SIG-M5 treated with dmso at 0.1 percent for 504 hours (cell line): Measurements from ENCODE around the gene CEP19.
"Not testable (repeated sequence)": the region's sequence is repeated elsewhere in the genome, so short reads cannot be mapped to it uniquely, and the experiment has no call there.

Source experiments
- DNase-seq: peaks from one replicate; lab custom pipeline; 2025; ENCODE audit not compliant: unreplicated experiment; lab: John Stamatoyannopoulos, UW

Gene CEP19, protein sequence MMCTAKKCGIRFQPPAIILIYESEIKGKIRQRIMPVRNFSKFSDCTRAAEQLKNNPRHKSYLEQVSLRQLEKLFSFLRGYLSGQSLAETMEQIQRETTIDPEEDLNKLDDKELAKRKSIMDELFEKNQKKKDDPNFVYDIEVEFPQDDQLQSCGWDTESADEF

GRCh38 chr3:196711838-196712513 is at the start of gene CEP19, which contains the start of gene PIGX:
CEP19 (minus strand) TSS chr3:196712250; CDS start chr3:196708657, 3,593 bp downstream.
PIGX (plus strand) TSS chr3:196712377.
- peak; percentile 85 for DNase-seq

DNA sequence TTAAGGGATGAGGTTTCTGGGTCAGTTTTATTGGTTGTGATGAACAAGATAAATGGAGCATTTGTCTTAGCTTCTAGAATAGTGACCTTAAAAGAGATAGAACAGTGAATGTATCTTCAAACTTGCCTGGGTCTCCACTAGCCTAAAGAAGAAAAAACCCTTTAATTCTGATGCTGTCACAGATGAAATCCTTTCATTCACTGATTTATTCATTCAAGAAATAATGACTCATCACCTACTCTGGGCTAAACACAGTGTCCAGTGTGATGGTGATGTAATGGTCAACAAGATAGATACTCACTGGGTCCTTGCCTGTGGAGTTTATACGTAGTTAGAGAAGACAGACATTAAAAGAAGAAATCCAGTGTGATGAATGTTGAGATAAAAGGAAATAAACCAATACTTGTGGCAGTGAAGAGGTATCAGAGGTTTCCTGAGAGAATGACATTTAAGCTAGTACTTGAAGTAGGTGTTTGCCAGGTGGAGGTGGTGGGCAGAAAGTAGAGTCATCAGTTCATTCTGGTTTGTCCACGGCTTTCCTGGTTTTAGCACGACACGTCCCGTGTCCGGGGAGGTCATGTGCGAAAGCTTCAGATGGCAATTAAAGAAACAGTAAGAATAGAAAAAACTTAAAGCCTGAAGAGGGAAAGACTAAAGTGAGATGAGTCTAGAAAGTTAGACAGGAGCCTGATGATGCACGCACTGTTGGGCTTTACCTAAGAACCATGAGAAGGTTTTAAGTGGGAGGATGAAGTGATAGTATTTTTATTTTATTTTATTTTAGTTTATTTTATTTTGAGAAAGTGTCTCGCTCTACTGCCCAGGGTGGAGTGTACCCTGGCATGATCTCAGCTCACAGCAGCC is 46.1 kb upstream of the CEP19 start:
- DNase-seq: no peak

- DNase-seq: no peak
Measured at GRCh38 chr3:196756732-196757131, 44.7 kb upstream of the CEP19 start.

DNA sequence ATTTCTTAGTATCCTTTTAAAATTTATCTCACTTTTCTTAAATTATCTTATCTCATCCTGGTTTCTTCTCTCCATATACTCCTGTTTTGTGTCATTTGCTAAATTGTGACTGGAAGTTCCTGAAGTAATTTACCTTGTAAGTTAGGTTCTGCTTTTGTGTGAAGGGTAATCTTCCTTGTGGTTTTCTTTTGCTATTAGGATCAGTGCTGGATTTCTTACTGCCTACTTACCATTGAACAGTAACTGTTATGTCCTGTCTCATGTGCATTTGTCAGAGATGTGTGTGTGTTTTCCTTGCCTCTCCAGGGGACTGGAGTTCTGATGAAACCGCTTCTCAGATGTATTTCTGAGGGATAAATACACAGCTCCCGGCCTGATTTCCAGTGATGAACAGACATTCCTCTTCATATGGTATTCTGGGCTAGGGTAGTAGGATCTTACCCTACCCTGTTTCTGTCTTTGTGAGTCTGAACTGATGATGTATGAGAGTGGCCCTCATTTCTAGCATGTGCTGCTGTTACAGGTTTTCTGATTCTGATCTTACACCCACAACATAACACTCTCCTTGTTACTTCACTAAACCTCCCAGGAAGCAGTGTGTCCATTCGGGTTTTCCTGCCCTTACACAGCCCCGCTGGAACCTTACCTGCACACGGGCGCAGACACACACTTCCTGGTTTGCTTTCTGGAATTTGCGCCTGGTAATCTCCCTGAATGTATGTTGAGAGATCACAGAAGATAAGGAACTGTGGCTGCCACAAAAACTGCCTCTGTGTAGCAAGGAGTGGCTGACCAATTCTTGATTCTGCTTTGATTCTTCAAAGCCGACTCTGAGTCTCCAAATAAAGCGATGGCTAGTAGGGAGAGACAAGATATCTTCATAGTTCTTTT is 42.3 kb upstream of the CEP19 start:
- peak; percentile 37 for DNase-seq

DNA sequence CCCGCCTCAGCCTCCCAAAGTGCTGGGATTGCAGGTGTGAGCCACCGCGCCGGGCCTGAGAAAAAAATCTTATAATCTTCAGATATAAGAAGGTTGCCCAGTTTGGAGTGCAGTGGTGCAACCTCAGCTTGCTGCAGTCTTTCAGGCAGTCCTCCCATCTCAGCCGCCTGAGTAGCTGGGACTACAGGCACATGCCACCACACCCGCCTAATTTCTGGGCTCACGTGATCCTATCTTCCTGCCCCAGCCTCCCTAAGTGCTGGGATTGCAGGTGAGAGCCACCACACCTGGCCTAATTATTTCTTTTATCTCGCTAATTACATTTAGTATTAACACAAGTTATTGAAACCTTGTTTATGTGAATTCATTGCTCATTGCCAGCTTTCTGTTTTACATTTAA is 41.2 kb upstream of the CEP19 start:
- DNase-seq: no peak

DNA sequence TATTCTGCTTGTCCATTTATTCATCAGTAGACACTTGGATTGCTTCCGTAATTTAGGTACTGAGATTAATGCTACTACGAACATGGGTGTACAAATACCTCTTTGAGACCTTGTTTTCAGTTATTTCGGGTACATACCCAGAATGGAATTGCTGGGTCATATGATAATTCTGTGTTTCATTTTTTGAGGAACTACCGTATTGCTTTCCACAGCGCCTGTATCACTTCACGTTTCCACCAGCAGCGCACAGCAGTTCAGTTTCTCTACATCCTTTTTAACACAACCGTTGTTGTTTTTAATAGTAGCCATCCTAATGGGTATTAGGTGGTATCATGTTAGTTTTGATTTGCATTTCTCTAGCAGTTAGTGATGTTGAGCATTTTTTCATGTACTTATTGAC is 37.1 kb upstream of the CEP19 start:
- peak; percentile 64 for DNase-seq

- not testable (repeated sequence) for DNase-seq
Measured at GRCh38 chr3:196743569-196743968, 31.5 kb upstream of the CEP19 start.

- no peak for DNase-seq
Measured at GRCh38 chr3:196741249-196741889, 29.3 kb upstream of the CEP19 start.

DNA sequence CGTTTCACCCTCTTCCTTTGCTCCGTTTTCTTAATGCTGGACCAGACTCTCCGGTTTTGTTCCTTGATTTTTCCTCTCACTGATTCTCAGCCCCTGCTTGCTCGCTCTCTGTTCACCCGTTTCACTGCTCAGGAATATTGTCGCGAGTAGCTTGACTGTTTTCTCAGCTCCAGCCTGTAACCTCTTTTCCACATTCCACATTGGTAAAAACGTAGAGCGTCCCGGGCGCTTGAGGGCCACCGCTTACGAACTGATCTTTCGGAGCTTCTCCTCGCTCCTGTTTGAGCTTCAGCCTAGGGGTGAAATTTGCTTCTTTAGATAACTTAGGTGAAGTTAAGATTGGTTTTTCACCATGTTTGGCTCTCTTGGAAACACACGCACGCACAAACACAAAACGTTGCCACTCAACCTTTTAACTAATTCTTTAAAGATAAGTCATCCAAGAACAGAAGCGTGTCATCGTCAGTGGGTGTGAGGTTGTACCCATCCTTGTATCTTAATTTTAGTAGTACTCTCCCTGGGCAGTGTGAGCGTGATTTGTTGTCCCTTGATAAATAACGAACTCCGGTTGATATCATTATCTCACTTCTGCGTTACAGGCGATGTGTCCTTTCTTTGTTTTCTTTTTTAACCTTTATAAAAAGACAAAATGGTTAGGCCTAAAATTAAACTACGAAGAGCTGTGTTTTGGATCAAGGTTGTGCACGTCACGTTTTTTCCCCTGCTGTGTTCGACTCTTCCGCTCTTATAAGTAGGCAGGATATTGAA is 28.6 kb upstream of the CEP19 start:
- peak; percentile 71 for DNase-seq

- peak; percentile 96 for DNase-seq
Measured at GRCh38 chr3:196739671-196740480, 27.8 kb upstream of the CEP19 start, which contains the start of gene PAK2. PAK2 (plus strand) TSS chr3:196739857; CDS start chr3:196782647, 42,790 bp downstream.

DNA sequence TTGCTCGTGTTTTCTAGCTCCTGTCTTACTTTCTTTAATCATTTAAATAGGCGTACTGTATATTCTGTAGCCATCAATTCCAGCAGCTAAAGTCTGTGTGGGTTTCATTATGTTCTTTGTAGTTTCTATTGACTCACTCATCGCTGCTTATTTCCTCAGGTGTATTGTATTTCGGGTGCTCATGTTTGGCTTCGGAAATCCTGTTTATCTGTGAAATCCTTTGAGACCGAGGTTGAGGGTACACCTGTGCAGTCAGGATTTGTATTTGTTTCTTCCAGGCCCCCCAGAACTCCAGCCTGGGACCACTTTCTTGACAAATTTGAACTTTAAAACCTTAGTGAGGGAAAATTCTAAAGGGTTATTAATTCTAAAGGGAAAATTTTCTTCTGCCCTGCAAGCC is 25.6 kb upstream of the CEP19 start:
- no peak for DNase-seq

GRCh38 chr3:196736670-196737374 is 24.8 kb upstream of the CEP19 start:
- DNase-seq: no peak

DNA sequence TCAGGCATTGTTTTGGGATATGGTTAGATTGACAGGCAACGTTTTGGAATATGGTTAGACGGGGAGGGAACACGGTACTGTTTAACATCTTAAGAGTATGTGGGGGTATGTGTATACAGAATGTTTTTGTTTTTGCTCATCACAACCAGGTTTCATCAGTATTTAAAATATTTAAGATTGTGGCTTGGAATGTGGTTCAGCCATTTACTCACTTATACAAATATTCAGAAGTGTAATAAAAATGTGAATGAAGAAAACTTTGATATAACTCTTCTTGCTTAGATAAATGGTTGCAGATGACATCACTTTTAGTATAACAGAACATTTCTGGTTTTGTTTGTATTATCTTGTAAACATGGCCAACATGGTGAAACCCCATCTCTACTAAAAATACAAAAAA is 23.7 kb upstream of the CEP19 start:
- DNase-seq: no peak

DNA sequence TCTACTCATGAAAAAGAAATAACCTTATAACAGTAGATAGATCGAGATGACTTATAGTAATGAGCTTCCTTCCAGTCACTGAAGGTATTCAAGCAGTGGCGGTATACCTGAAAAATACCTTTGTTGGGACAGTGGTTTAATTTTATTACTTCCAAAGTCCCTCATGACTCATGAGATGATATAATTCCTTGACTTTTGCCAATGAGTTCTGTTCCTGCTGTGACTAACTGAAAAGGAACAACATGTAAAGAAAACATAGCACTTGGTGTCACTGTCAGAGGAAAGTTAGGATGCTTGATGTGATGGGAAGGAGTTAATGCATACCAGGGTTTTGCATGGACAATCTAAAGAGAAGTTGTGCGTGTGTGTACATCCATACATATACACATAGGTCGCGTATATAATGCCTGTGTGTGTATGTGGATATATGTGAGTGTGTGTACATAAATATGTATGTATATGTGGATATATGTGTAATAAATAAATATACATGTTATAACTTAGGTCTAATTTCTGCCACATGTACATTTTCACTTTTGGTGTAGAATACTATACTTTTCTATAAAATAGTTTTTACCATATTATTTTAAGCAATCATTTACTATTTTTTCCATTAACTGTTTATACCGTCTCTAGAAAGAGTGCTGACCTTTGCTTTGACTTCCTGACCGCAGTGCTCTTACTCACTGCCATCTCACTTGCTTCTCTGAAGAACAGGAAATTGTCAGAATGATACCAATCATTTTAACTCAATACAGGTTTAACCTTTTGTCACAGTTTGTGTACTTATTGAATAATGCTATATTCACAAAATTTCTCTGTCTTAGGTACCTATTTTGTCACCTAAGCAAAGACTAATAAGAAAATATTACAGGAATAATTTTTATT is 15.0 kb upstream of the CEP19 start:
- DNase-seq: no peak

- DNase-seq: no peak
Measured at GRCh38 chr3:196721097-196721496, 9.0 kb upstream of the CEP19 start.

- not testable (repeated sequence) for DNase-seq
Measured at GRCh38 chr3:196717162-196717561, 5.1 kb upstream of the CEP19 start.
